ENCODE data around the gene ZNF239.
A peak's percentile ranks its signal among the peaks of the same experiment; 100 is the strongest.
"Not testable (repeated sequence)": the region's sequence is repeated elsewhere in the genome, so short reads cannot be mapped to it uniquely, and the experiment has no call there.

Gene ZNF239

DNA sequence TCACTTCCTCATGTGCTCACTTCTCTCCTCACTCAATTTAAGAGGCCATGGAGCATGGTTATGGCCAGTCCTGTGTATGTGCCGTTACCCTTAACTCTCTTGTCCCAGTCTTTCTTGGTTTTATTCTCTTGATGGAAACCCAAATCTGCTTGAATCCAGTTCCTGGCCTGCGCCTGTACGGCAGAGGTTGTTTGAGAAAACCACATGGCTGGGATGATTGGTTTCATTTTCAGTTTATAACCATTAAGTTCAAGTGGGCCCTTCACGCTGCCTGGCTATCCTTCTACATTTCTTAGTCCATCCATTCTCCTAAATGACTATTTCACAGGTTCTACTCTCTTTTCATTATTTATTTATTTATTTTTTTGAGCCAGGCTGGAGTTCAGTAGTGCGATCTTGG, 1.6 kb upstream of the ZNF239 start:
- no peak for DNase-seq

DNA sequence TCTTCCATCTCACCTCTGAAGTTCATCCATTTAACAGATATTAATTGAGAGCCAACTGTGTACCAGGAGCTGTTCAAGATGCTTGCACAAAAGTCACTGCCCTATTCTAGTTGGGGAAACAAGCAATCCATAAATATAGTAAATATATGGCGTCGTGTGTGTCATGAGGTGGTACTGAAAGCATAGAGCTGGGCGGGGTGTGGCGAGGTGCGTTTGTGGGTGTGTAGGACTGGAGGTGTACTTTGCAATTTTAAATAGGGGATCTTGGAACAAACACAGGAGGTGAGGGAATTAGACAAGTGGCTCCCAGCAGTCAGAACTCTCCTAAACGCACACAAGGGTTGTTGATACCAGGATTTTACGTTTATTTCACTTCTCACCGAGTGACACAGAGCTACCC, 490 bp upstream of the ZNF239 start:
- no peak for DNase-seq

DNA sequence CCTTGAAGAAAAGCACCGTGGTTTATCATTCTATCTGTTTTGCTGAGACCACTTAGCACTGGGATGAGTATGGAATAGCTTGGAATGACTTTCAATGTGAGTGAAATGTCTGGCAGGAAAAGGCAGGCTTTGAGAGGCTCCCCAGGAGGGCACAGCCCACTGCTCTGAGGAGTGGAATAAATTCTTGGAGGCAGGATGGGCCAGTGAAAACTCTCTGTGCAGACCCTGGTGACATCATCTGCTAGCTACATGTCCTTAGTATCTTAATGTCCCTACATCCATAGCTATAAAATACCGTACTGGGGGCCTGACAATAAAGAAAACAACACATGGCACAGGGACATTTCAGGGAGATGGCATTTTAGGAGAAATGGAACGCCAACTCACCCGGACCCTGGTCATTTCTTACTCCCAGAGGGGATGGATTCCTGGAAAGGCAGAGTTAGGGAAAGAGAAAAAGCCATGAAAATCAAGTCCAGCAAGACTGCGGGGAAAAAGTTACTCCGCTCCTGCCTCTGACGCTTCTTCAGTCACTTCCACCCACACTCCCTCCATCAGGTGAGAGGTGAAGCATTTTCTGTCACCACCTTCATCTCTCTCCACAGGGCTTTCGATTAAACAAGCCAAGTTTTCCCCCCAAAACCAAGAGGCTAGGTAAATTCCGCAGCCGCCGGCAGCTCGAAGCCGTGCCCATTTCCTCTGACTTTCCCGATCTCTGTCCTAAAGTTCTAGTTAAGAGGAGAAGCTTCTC, 991 bp downstream of the ZNF239 start:
- no peak for DNase-seq

DNA sequence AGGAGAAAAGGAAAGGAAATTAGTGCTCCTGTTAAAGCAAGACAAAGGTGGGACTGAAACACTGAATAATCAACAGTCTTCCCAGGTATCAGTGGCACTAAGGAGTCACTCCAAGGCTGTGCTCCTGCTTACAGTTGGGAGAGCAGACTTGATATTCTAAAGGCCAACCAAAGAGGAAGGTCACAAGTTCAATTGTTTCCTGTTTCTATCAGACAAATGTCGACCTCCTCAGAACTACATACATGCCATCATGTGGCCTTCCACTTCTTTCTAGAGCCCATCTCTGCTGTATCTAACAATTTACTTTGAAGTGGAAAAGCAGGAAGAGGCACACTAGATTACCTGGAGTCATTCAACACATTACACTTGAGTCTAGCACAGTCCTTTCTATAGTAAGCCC, 3.4 kb downstream of the ZNF239 start:
- peak; percentile 9 to 22 for DNase-seq

DNA sequence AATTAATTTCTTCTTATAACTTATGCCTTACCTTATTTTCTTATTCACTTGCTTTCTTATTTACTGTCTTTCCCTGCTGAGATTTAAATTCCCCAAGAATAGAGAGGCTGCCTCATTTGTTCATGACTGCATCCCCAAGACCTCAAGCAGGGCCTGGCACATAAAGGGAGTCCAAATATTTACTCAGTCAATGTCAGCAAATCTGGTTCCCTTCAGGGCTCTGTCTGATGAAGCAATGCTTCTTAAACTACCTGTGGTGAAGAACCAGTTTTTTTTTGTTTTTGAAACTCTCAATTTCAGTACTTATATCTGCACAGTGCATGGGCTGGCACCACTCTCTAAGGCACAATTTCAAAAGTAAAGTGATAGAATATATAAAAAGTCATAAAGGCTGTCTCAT, 4.7 kb downstream of the ZNF239 start:
- DNase-seq = no peak

DNA sequence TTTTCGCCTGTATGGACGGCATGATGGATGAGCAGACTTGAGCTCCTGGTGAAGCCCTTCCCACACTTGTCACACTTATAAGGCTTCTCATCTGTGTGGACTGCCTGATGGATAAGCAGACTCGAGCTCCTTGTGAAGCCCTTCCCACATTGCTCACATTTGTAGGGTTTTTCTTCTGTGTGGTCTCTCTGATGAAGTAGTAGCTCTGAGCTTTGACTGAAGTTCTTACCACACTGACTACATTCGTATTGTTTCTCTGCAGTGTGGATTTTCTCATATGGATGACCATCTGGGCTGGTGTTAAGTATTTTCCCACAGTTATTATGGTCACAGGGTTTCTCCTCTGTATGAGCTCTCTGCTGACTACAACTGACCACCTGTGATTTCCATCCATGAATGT, 17.2 kb downstream of the ZNF239 start:
- no peak for DNase-seq

DNA sequence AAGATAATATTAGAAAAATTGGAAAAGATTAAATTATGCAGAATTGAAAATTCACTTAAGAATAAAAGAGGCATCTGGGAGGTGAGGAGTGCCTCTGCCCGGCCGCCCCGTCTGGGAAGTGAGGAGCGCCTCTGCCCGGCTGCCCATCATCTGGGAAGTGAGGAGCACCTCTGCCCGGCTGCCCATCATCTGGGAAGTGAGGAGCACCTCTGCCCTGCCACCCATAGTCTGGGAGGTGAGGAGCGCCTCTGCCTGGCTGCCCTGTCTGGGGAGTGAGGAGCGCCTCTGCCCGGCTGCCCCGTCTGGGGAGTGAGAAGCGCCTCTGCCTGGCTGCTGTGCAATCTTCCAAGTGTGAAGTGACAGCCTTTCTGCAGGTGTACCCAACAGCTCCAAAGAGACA, 30.7 kb downstream of the ZNF239 start:
- DNase-seq = not testable (repeated sequence)

DNA sequence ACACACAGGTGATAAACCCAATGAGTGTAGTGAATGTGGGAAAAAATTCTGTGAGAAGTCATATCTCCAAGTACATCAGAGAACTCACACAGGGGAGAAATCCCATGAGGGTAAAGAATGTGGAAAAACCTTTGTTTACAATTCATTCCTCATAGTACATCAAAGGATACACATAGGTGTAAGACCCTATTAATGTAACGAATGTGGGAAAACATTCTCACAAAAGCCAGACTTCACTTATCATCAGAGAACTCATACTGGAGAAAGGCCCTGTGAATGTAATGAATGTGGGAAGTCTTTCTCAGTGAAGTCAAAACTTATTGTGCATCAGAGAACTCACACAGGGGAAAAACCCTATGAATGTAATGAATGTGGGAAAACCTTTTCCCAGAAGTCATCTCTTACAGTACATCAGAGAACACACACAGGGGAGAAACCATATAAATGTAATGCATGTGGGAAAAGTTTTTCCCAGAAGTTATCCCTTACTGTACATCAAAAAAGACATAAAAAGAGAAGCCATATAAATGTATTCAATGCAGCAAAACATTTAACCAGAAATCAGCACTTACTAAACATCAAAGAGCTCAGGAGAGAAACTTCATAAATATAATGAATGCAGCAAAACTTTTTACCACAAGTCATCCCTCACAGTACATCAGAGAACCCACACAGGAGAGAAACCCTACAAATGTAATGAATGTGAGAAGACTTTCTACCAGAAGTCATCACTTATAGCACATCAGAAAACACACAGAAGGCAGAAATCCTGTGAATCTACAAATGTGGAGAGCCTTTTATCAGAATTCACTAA, 49.8 kb downstream of the ZNF239 start:
- no peak for DNase-seq

Data from AML-193 (cell line).